ENCODE measurements around the gene EIF4EBP2. TPM values are rescaled to one million over a fixed set of nuclear protein-coding genes. Genes with fewer than 3 reads are reported as not detected.

The EIF4EBP2 gene
- polyA plus RNA-seq, 1 of the 3 experiments (the other 2 are of a cell fraction), result 9.9 TPM

DNA sequence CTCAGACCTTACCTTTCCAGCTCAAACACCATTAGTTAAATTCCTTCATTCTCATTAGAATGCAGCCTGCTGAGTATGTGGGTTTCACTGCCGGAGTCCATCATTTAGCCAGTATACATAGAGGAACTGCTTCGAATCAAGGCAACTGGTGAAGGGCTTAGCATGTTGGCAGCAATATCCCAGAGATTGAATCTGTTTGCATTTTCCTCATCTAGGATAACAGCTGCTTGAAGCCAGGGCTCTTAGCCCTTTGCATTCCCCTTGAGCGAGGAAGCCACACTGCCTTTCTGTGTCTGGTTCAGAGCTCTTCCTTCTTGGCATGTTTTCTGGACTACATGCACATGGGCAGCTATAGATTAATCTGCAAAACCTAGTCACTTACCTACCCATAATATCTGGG, 22.9 kb downstream of the EIF4EBP2 start:
- 95% methylated on average over 3 of the region's 3 CpGs for WGBS (ENCODE audit: low lambda C conversion rate)
- DNase-seq, result no peak
- ChIA-PET CTCF (interaction anchor here (0.6 to 1.3 kb wide), 5 partner anchors 21 to 205 kb away, joined by 3 read pairs; no protein-coding TSS in a partner anchor), POLR2A (no interaction called here)
- H3K27ac ChIP-seq (ENCODE audit: low read depth in 2 of 2, low read length in 1 of 2), result no peak overlapping the region
- no peaks in the 10 kb centered on the region for H3K9me3 ChIP-seq
- no peaks in the 10 kb centered on the region for H3F3A ChIP-seq (replicated peaks; ENCODE audit: insufficient read depth)
- no peaks in the 10 kb centered on the region for H3K9me2 ChIP-seq
- H3K79me2 ChIP-seq (ENCODE audit: insufficient read depth), result no peaks in the 10 kb centered on the region
- peaks cover 42 to 69% of the 10 kb centered on the region in 2 experiments for H3K36me3 ChIP-seq (replicated peaks in 1 of 2; ENCODE audit: control insufficient read depth in 1 of 2, insufficient read depth in 2 of 2, low read length in 1 of 2)
- H3K4me1 ChIP-seq (ENCODE audit: control insufficient read depth in 1 of 2, insufficient read depth in 2 of 2, low read depth in 1 of 2, low read length in 1 of 2), result peaks cover 0 to under 1% of the 10 kb centered on the region in 2 experiments; a peak in 1 of 4 replicates
- H3K4me3 ChIP-seq (ENCODE audit: low read depth in 2 of 2, low read length in 1 of 2), result no peak overlapping the region
- no peak overlapping the region for H2AFZ ChIP-seq (ENCODE audit: low read depth)
- H3K9ac ChIP-seq, result no peak overlapping the region
- H3K4me2 ChIP-seq, result no peak overlapping the region
- TF ChIP-seq GATA2 (CRISPR knock-in tag; IDR thresholded peaks at IDR 0.05), result no peak
- TF ChIP-seq ELF1 (IDR thresholded peaks at IDR 0.05), result no peak
- TF ChIP-seq, protein P1, sequence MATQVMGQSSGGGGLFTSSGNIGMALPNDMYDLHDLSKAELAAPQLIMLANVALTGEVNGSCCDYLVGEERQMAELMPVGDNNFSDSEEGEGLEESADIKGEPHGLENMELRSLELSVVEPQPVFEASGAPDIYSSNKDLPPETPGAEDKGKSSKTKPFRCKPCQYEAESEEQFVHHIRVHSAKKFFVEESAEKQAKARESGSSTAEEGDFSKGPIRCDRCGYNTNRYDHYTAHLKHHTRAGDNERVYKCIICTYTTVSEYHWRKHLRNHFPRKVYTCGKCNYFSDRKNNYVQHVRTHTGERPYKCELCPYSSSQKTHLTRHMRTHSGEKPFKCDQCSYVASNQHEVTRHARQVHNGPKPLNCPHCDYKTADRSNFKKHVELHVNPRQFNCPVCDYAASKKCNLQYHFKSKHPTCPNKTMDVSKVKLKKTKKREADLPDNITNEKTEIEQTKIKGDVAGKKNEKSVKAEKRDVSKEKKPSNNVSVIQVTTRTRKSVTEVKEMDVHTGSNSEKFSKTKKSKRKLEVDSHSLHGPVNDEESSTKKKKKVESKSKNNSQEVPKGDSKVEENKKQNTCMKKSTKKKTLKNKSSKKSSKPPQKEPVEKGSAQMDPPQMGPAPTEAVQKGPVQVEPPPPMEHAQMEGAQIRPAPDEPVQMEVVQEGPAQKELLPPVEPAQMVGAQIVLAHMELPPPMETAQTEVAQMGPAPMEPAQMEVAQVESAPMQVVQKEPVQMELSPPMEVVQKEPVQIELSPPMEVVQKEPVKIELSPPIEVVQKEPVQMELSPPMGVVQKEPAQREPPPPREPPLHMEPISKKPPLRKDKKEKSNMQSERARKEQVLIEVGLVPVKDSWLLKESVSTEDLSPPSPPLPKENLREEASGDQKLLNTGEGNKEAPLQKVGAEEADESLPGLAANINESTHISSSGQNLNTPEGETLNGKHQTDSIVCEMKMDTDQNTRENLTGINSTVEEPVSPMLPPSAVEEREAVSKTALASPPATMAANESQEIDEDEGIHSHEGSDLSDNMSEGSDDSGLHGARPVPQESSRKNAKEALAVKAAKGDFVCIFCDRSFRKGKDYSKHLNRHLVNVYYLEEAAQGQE (IDR thresholded peaks at IDR 0.05; ENCODE audit: low read depth, low read length), result no peak
- TF ChIP-seq SIN3A (IDR thresholded peaks at IDR 0.05; ENCODE audit: borderline replicate concordance, low read depth, low read length), result no peak
- TF ChIP-seq RAD21 (IDR thresholded peaks at IDR 0.05; ENCODE audit: low read length), result no peak
- no peak for TF ChIP-seq SMC3 (IDR thresholded peaks at IDR 0.05; ENCODE audit: low read depth, low read length)
- TF ChIP-seq, protein P2, sequence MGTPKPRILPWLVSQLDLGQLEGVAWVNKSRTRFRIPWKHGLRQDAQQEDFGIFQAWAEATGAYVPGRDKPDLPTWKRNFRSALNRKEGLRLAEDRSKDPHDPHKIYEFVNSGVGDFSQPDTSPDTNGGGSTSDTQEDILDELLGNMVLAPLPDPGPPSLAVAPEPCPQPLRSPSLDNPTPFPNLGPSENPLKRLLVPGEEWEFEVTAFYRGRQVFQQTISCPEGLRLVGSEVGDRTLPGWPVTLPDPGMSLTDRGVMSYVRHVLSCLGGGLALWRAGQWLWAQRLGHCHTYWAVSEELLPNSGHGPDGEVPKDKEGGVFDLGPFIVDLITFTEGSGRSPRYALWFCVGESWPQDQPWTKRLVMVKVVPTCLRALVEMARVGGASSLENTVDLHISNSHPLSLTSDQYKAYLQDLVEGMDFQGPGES (IDR thresholded peaks at IDR 0.05; ENCODE audit: low read depth, low read length), result no peak
- TF ChIP-seq MXI1 (IDR thresholded peaks at IDR 0.05; ENCODE audit: low read depth, low read length), result no peak
- TF ChIP-seq NFIC (IDR thresholded peaks at IDR 0.05; ENCODE audit: borderline replicate concordance), result no peak
- TF ChIP-seq, protein P3, sequence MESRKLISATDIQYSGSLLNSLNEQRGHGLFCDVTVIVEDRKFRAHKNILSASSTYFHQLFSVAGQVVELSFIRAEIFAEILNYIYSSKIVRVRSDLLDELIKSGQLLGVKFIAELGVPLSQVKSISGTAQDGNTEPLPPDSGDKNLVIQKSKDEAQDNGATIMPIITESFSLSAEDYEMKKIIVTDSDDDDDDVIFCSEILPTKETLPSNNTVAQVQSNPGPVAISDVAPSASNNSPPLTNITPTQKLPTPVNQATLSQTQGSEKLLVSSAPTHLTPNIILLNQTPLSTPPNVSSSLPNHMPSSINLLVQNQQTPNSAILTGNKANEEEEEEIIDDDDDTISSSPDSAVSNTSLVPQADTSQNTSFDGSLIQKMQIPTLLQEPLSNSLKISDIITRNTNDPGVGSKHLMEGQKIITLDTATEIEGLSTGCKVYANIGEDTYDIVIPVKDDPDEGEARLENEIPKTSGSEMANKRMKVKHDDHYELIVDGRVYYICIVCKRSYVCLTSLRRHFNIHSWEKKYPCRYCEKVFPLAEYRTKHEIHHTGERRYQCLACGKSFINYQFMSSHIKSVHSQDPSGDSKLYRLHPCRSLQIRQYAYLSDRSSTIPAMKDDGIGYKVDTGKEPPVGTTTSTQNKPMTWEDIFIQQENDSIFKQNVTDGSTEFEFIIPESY (IDR thresholded peaks at IDR 0.05; ENCODE audit: borderline replicate concordance, low read depth), result no peak
- TF ChIP-seq FOSL2 (IDR thresholded peaks at IDR 0.05; ENCODE audit: borderline replicate concordance, low read depth), result no peak
- TF ChIP-seq, protein P4, sequence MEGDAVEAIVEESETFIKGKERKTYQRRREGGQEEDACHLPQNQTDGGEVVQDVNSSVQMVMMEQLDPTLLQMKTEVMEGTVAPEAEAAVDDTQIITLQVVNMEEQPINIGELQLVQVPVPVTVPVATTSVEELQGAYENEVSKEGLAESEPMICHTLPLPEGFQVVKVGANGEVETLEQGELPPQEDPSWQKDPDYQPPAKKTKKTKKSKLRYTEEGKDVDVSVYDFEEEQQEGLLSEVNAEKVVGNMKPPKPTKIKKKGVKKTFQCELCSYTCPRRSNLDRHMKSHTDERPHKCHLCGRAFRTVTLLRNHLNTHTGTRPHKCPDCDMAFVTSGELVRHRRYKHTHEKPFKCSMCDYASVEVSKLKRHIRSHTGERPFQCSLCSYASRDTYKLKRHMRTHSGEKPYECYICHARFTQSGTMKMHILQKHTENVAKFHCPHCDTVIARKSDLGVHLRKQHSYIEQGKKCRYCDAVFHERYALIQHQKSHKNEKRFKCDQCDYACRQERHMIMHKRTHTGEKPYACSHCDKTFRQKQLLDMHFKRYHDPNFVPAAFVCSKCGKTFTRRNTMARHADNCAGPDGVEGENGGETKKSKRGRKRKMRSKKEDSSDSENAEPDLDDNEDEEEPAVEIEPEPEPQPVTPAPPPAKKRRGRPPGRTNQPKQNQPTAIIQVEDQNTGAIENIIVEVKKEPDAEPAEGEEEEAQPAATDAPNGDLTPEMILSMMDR (IDR thresholded peaks at IDR 0.05), result no peak
- TF ChIP-seq, protein P5, sequence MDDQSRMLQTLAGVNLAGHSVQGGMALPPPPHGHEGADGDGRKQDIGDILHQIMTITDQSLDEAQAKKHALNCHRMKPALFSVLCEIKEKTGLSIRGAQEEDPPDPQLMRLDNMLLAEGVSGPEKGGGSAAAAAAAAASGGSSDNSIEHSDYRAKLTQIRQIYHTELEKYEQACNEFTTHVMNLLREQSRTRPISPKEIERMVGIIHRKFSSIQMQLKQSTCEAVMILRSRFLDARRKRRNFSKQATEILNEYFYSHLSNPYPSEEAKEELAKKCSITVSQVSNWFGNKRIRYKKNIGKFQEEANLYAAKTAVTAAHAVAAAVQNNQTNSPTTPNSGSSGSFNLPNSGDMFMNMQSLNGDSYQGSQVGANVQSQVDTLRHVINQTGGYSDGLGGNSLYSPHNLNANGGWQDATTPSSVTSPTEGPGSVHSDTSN (IDR thresholded peaks at IDR 0.05), result no peak
- no peak for TF ChIP-seq CHD2 (IDR thresholded peaks at IDR 0.05; ENCODE audit: low read length, partially characterized antibody)
- no peak for TF ChIP-seq POLR2AphosphoS5 (IDR thresholded peaks at IDR 0.05; ENCODE audit: low read depth, low read length)
- TF ChIP-seq MEF2A (IDR thresholded peaks at IDR 0.05; ENCODE audit: borderline replicate concordance, low read depth), result no peak
- no peaks in the 10 kb centered on the region for H3K27me3 ChIP-seq (ENCODE audit: insufficient read depth)
- H4K20me1 ChIP-seq (ENCODE audit: insufficient read depth), result no peaks in the 10 kb centered on the region
